ENCODE data around the gene CRTAP. TPM values are rescaled to one million over a fixed set of nuclear protein-coding genes. Genes with fewer than 3 reads are reported as not detected.
"Not testable (repeated sequence)": the region's sequence is repeated elsewhere in the genome, so short reads cannot be mapped to it uniquely, and the experiment has no call there.

CRTAP gene
- total RNA-seq, 2 experiments from 2014 or later = 40.9 to 42.6 TPM

DNA sequence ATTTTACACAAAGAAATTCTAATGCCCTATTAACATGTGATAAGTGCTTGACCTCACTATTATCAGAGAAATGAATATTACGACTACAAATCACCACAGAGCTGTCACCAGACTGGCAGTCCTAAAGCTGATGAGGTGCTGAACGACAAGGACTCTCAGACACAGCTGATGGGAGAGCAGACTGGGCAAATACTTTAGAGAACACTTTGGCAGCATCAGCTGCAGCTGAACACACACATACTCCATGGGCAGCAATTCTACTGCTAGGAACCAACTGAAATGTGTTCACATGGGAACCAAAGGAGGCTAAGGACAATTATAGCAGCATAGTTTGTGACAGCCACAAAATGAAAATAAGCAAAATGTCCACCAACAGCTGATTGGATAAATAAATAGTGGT is 59.3 kb downstream of the CRTAP start:
- H3K27ac Mint-ChIP-seq = no peak overlapping the region
- CTCF ChIA-PET = no interaction called here
- POLR2A ChIA-PET = no interaction called here
- H3K4me3 Mint-ChIP-seq = no peak overlapping the region
- peaks cover 13% of the 10 kb centered on the region for H3K4me1 Mint-ChIP-seq
- H3K27me3 Mint-ChIP-seq = peaks cover 14% of the 10 kb centered on the region
- DNase-seq = no peak
- peaks cover 2% of the 10 kb centered on the region for H3K9me3 Mint-ChIP-seq
- no peaks in the 10 kb centered on the region for H3K36me3 Mint-ChIP-seq (ENCODE audit: low read depth)

DNA sequence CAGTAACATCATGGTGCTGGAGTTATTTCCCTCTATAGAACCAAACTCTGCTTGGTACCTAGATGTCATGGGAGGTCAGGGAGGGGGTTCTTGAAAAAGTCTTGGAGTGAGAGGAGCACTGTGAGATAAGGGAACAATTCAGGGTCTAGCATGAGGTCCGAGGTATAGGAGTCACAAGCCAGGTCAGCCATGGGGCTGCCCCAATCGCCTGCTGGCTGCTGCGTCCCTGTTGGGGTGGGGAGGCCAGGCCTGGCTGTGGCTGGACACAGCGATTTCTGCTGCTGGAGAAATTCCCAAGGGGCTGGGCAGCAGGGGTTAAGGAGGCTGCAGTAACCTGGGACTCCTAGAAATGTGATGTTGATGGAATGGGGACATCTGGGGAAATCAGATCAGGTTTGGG is 59.9 kb downstream of the CRTAP start:
- ChIA-PET CTCF (no interaction called here), POLR2A (no interaction called here)
- Mint-ChIP-seq H3K9me3 (peaks cover 2% of the 10 kb centered on the region), H3K4me1 (peaks cover 13% of the 10 kb centered on the region), H3K4me3 (no peak overlapping the region), H3K27me3 (peaks cover 14% of the 10 kb centered on the region), H3K36me3 (ENCODE audit: low read depth) (no peaks in the 10 kb centered on the region), H3K27ac (no peak overlapping the region)
- no peak for DNase-seq

DNA sequence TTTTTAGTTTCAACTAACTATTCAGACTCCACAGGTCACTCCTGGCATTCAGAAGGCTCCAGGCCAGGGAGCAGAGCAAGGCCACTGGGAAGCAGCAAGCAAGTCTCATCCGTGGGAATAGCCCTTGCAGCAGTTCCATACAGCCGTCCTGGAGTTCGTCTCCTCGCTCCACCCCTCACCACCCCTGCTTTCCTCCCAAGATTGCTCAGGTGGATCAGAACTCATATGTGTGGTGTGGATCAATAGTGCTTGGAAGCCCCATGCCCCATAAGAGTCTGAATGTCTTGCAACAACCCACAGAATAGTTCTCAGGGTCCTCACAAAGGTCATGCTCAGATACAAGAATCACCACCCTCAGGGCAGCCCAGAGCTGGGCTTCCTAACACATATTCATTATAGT is 60.3 kb downstream of the CRTAP start:
- Mint-ChIP-seq H3K4me1 (peaks cover 13% of the 10 kb centered on the region), H3K27ac (no peak overlapping the region), H3K9me3 (peaks cover 2% of the 10 kb centered on the region), H3K27me3 (peaks cover 14% of the 10 kb centered on the region), H3K4me3 (no peak overlapping the region), H3K36me3 (ENCODE audit: low read depth) (no peaks in the 10 kb centered on the region)
- no peak for DNase-seq
- CTCF ChIA-PET = no interaction called here
- POLR2A ChIA-PET = no interaction called here

DNA sequence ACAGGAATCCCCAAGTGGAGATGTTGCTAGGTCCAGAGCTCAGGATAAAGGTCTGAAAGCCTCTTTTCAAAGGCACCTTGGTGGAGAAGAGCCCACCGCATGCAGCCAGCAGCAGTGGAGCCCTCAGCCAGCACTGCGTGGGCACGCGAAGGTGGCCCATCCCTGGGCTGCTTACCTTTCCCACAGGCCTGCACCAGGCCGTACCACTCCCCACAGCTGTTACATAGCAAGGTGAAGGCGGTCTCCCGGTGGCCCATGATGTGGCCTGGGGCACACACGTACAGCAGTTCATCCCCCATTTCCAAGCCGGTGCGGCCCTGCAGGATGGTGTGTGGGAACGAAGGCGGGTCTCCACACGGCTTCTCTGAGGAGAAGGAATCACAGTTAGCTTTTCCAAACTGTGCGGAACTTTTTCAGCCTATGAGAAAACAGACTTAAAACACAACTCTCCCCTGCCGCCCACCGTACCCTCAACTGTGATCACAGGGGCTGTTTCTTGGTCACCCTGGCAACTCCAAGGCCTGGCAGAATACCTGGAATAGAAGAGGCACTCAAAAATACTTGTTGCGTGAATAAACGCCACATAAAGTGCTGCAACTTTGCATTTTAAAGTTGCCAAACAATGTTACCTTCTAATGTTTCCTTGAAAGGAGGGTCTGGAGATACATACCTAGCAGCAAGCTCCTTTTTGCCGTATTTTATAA is 61.0 kb downstream of the CRTAP start:
- Mint-ChIP-seq H3K27me3 (peaks cover 14% of the 10 kb centered on the region), H3K36me3 (ENCODE audit: low read depth) (no peaks in the 10 kb centered on the region), H3K27ac (no peak overlapping the region), H3K4me3 (no peak overlapping the region), H3K4me1 (peaks cover 13% of the 10 kb centered on the region), H3K9me3 (peaks cover 2% of the 10 kb centered on the region)
- DNase-seq = no peak
- CTCF ChIA-PET = no interaction called here
- POLR2A ChIA-PET = no interaction called here

DNA sequence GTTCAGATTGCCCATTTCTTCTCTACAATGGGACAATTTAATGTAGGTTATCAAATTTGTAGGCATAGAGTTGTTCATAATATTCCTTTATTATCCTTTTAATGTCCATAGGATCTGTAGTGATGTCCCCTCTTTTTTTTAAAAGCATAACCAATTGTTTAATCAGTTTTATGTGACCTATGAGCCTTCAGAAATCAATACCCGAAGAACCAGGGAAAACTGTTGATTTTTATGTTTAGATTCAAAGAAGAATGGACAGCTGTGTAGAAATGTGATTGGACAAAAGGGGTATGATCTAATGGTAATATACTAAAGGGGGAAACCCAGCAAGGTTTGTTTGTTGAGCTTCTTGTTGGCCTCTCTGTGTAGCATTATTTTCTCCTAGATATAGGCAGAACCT is 65.3 kb downstream of the CRTAP start:
- ChIA-PET POLR2A (no interaction called here), CTCF (no interaction called here)
- Mint-ChIP-seq H3K4me1 (no peaks in the 10 kb centered on the region), H3K9me3 (no peaks in the 10 kb centered on the region), H3K27me3 (peaks cover 16% of the 10 kb centered on the region), H3K36me3 (ENCODE audit: low read depth) (no peaks in the 10 kb centered on the region), H3K4me3 (no peak overlapping the region), H3K27ac (no peak overlapping the region)
- DNase-seq = no peak

DNA sequence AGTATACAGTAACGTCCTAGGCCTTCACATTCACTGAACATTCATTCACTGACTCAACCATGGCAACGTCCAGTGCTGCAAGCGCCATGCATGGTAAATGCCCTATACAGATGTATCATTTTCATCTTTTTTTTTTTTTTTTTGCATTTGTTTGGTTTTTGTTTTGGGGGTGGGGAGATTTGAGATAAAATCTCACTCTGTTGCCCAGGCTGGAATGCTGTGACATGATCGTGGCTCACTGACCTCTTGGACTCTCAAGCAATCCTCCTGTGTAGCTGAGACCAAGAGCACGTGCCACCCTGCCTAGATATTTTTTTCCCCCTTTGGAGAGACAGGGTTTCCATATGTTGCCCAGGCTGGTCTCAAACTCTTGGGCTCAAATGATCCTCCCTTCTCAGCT is 67.4 kb downstream of the CRTAP start:
- no peak overlapping the region for H3K4me3 Mint-ChIP-seq
- POLR2A ChIA-PET = no interaction called here
- H3K27me3 Mint-ChIP-seq = peaks cover 19% of the 10 kb centered on the region
- no peak for DNase-seq
- H3K9me3 Mint-ChIP-seq = no peaks in the 10 kb centered on the region
- no peaks in the 10 kb centered on the region for H3K36me3 Mint-ChIP-seq (ENCODE audit: low read depth)
- CTCF ChIA-PET = no interaction called here
- no peak overlapping the region for H3K27ac Mint-ChIP-seq
- H3K4me1 Mint-ChIP-seq = no peaks in the 10 kb centered on the region

DNA sequence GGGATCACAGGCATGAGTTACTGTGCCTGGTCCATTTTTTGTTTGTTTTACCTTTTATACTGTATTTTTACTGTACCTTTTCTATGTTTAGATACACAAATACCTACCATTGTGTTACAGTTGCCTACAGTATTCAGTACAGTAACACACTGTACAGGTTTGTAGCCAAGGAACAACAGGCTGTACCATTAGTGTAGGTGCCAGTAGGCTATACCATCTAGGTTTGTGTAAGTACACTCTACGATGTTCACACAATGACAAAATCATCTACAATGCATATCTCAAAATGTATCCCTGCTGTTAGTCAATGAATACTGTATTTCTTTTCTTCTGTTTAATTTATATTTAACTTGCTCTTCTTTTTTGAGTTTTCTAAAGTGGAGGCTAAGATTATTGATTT is 67.8 kb downstream of the CRTAP start:
- H3K4me3 Mint-ChIP-seq; H3K36me3 Mint-ChIP-seq (ENCODE audit: low read depth); POLR2A ChIA-PET; H3K4me1 Mint-ChIP-seq; H3K9me3 Mint-ChIP-seq; CTCF ChIA-PET; DNase-seq; H3K27ac Mint-ChIP-seq: not testable (repeated sequence)
- H3K27me3 Mint-ChIP-seq = peaks cover 18% of the 10 kb centered on the region

DNA sequence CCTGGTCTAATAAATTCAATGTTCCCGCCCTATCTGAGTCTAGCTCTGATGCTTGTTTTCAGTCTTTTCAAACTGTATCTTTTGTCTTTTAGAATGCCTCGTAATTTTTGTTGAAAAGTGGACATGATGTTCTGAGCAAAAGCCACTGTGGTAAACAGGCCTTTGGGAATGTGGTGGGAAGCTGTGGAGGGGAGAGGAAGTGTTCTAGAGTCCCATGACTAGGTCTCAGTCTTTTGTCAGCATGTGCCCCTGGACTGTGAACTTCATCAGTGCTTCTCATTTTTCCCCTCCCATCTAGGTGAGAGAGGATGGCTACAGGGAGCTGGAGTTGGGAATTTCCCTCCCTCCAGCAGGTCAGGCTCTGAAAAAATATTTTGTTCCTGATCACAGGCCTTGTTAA is 71.0 kb downstream of the CRTAP start:
- Mint-ChIP-seq H3K36me3 (ENCODE audit: low read depth) (no peaks in the 10 kb centered on the region), H3K27me3 (peaks cover 16% of the 10 kb centered on the region), H3K9me3 (no peaks in the 10 kb centered on the region), H3K27ac (no peak overlapping the region), H3K4me3 (no peak overlapping the region), H3K4me1 (no peaks in the 10 kb centered on the region)
- CTCF ChIA-PET = no interaction called here
- POLR2A ChIA-PET = no interaction called here
- DNase-seq = no peak

DNA sequence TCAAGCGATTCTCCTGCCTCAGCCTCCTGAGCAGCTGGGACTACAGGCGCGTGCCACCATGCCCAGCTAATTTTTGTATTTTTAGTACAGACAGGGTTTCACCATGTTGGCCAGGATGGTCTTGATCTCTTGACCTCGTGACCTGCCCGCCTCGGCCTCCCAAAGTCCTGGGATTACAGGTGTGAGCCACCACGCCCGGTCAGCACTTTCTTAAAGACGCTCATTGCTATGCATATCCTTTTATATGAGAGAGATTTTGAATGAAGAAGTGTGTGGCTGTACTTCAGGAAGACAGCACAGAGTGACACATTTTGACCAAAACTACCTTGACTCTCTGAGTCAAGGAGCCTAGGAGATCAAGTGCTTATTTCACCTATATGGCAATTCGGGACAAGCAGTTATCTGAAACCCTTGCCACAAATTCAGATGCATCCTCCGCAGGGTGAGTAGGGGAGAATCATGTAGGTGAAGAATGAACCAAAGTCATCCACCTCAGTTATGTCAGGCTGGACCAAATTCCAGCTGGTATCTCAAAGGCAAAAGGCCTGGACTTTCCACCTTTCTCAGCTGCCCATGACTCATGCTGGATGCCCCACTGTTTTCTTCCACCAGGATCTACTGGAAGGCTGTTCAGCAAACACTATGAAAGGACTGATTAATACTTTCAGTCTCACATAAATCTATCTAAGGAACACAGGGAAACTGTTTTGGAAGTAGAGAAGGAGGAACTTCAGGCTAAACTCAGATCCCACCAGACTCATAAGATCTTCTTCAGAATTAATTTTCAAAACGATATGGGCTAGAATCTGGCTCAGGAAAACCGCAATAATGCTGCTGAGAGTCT is 72.9 kb downstream of the CRTAP start:
- no peaks in the 10 kb centered on the region for H3K9me3 Mint-ChIP-seq
- no peak for DNase-seq
- ChIA-PET CTCF (no interaction called here), POLR2A (no interaction called here)
- no peaks in the 10 kb centered on the region for H3K36me3 Mint-ChIP-seq (ENCODE audit: low read depth)
- no peak overlapping the region for H3K4me3 Mint-ChIP-seq
- H3K27ac Mint-ChIP-seq = no peak overlapping the region
- no peaks in the 10 kb centered on the region for H3K4me1 Mint-ChIP-seq
- peaks cover 18% of the 10 kb centered on the region for H3K27me3 Mint-ChIP-seq

DNA sequence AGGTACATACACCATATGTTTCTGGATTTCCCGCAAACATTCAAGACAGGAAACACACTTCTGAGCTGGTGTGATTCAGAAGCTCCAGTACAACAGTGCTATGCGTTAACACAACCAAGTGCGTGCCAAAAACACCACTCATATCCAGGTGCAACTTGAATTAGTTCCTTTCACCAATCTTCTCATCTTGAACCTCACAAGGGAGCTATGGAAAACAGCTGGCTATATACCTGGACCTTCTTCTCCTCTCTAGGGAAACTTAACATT is 73.5 kb downstream of the CRTAP start:
- ChIA-PET CTCF (no interaction called here), POLR2A (no interaction called here)
- Mint-ChIP-seq H3K4me3 (no peak overlapping the region), H3K4me1 (no peaks in the 10 kb centered on the region), H3K9me3 (no peaks in the 10 kb centered on the region), H3K27me3 (peaks cover 18% of the 10 kb centered on the region), H3K27ac (no peak overlapping the region), H3K36me3 (ENCODE audit: low read depth) (no peaks in the 10 kb centered on the region)
- DNase-seq = no peak

DNA sequence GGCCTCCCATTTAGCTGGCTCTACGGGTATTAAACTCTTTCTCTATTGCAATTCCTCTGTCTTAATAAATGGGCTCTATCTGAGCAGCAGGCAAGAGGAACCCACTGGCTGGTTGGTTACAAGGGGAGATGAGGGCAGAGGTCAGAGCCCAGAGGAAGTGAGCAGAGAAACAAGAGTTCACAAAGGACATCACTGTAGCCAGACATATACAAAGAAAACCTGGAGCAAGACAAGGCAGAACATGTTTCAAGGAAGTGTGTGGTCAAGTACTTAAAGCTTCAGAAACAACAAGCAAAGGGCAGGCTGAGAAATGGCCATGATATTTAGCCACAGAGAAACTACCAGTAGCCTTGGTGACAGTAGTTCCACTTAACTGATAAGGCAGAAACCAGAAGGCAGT is 80.5 kb downstream of the CRTAP start:
- Mint-ChIP-seq H3K4me3 (no peak overlapping the region), H3K27ac (no peak overlapping the region), H3K4me1 (no peaks in the 10 kb centered on the region), H3K27me3 (peaks cover 18% of the 10 kb centered on the region), H3K9me3 (no peaks in the 10 kb centered on the region), H3K36me3 (ENCODE audit: low read depth) (no peaks in the 10 kb centered on the region)
- no peak for DNase-seq
- ChIA-PET POLR2A (no interaction called here), CTCF (no interaction called here)

DNA sequence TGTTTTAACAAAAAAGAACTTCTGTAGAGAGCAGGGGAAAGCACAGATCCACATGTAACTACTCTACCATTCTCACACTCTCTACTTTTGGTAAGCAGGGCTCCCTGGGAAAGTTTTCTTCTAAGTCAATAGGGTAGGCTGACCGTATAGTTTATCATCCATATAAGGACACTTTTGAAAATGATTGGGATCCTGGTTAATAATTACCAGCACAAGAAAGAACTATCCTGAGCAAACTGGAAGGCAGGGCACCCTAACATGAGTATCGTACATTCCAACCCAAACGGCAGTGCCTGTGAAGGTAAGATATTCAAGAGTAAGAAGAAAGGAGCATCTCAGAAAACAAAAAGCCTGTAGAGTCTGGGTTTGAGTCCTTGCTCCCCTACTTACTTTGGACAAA is 82.7 kb downstream of the CRTAP start:
- Mint-ChIP-seq H3K4me3 (no peak overlapping the region), H3K4me1 (no peaks in the 10 kb centered on the region), H3K27me3 (peaks cover 15% of the 10 kb centered on the region), H3K27ac (no peak overlapping the region), H3K9me3 (no peaks in the 10 kb centered on the region), H3K36me3 (ENCODE audit: low read depth) (no peaks in the 10 kb centered on the region)
- CTCF ChIA-PET = no interaction called here
- no peak for DNase-seq
- POLR2A ChIA-PET = no interaction called here
